ENCODE data around the gene CAPN1. TPM values are rescaled to one million over a fixed set of nuclear protein-coding genes. Genes with fewer than 3 reads are reported as not detected.

The CAPN1 gene
- total RNA-seq, 1 donor from 2014 or later = 217 TPM

GRCh38 chr11:65167656-65168055, 14.1 kb upstream of the CAPN1 start:
- FAIRE-seq = no peak

GRCh38 chr11:65169164-65169641, 12.5 kb upstream of the CAPN1 start:
- DNase-seq (ENCODE audit: low read depth) = peak; percentile 22
- no peaks in the 10 kb centered on the region for H3K9me3 Mint-ChIP-seq (ENCODE audit: unreplicated experiment)
- H3K27ac Mint-ChIP-seq (ENCODE audit: unreplicated experiment) = peak overlapping the region; percentile 65
- no peak overlapping the region for H3K4me3 Mint-ChIP-seq (ENCODE audit: unreplicated experiment)
- no peaks in the 10 kb centered on the region for H3K4me1 Mint-ChIP-seq (ENCODE audit: low read depth, unreplicated experiment)
- FAIRE-seq = no peak
- Histone ChIP-seq H3K27me3 (ENCODE audit: insufficient read depth, low read length) (no peaks in the 10 kb centered on the region), H3K4me2 (ENCODE audit: low read length) (peak overlapping the region; percentile 17), H2AFZ (ENCODE audit: low read depth, low read length) (peak overlapping the region; percentile 81), H3K4me1 (ENCODE audit: insufficient read depth, low read length) (no peaks in the 10 kb centered on the region), H3K27ac (ENCODE audit: low read depth, low read length) (peak overlapping the region; percentile 50), H3K79me2 (ENCODE audit: insufficient read depth, low read length) (no peaks in the 10 kb centered on the region), H3K9me3 (ENCODE audit: insufficient read depth, low read depth, low read length) (no peaks in the 10 kb centered on the region), H3K9ac (ENCODE audit: low read length) (peak overlapping the region; percentile 44), H3K36me3 (ENCODE audit: insufficient read depth, low read length) (no peaks in the 10 kb centered on the region), H3K4me3 (ENCODE audit: insufficient read depth, low read depth, low read length) (no peak overlapping the region), H4K20me1 (ENCODE audit: insufficient read depth, low read length) (no peaks in the 10 kb centered on the region)
- H3K27me3 Mint-ChIP-seq (ENCODE audit: low read depth, unreplicated experiment) = no peaks in the 10 kb centered on the region
- no peaks in the 10 kb centered on the region for H3K36me3 Mint-ChIP-seq (ENCODE audit: low read depth, unreplicated experiment)
- TF ChIP-seq EZH2 (IDR thresholded peaks at IDR 0.05; ENCODE audit: insufficient read depth, low read length) = no peak
- no peak for TF ChIP-seq CTCF (IDR thresholded peaks at IDR 0.05; ENCODE audit: insufficient read depth, low read depth, low read length)

More at GRCh38 chr11:65167656-65168055, 14.1 kb upstream of the CAPN1 start:
- H3K4me2 ChIP-seq (ENCODE audit: low read length) = no peak overlapping the region
- no peaks in the 10 kb centered on the region for H4K20me1 ChIP-seq (ENCODE audit: insufficient read depth, low read length)
- no peaks in the 10 kb centered on the region for H3K36me3 Mint-ChIP-seq (ENCODE audit: low read depth, unreplicated experiment)
- H3K27ac ChIP-seq (ENCODE audit: low read depth, low read length) = no peak overlapping the region
- no peak overlapping the region for H2AFZ ChIP-seq (ENCODE audit: low read depth, low read length)
- H3K36me3 ChIP-seq (ENCODE audit: insufficient read depth, low read length) = no peaks in the 10 kb centered on the region
- no peak overlapping the region for H3K27ac Mint-ChIP-seq (ENCODE audit: unreplicated experiment)
- H3K4me1 Mint-ChIP-seq (ENCODE audit: low read depth, unreplicated experiment) = no peaks in the 10 kb centered on the region
- H3K27me3 Mint-ChIP-seq (ENCODE audit: low read depth, unreplicated experiment) = no peaks in the 10 kb centered on the region
- no peak overlapping the region for H3K4me3 Mint-ChIP-seq (ENCODE audit: unreplicated experiment)
- no peaks in the 10 kb centered on the region for H3K4me1 ChIP-seq (ENCODE audit: insufficient read depth, low read length)
- H3K4me3 ChIP-seq (ENCODE audit: insufficient read depth, low read depth, low read length) = no peak overlapping the region
- H3K9me3 ChIP-seq (ENCODE audit: insufficient read depth, low read depth, low read length) = no peaks in the 10 kb centered on the region
- no peaks in the 10 kb centered on the region for H3K27me3 ChIP-seq (ENCODE audit: insufficient read depth, low read length)
- H3K9ac ChIP-seq (ENCODE audit: low read length) = no peak overlapping the region
- no peaks in the 10 kb centered on the region for H3K9me3 Mint-ChIP-seq (ENCODE audit: unreplicated experiment)
- H3K79me2 ChIP-seq (ENCODE audit: insufficient read depth, low read length) = no peaks in the 10 kb centered on the region
- no peak for DNase-seq (ENCODE audit: low read depth)
- TF ChIP-seq CTCF (IDR thresholded peaks at IDR 0.05; ENCODE audit: insufficient read depth, low read depth, low read length) (no peak), EZH2 (IDR thresholded peaks at IDR 0.05; ENCODE audit: insufficient read depth, low read length) (no peak)

GRCh38 chr11:65170058-65170534, 11.6 kb upstream of the CAPN1 start, which contains the start of gene SPDYC:
Gene SPDYC (plus strand): TSS chr11:65170233. CDS start chr11:65171358, 1,125 bp downstream.
- FAIRE-seq = no peak
- no peak within 1 kb of the TSS for H3K4me3 Mint-ChIP-seq (ENCODE audit: unreplicated experiment)

More at GRCh38 chr11:65170058-65170534, 11.6 kb upstream of the CAPN1 start, which contains the start of gene SPDYC:
- Histone ChIP-seq H3K36me3 (ENCODE audit: insufficient read depth, low read length) (no peaks in the 10 kb centered on the region), H3K9me3 (ENCODE audit: insufficient read depth, low read depth, low read length) (no peaks in the 10 kb centered on the region), H3K9ac (ENCODE audit: low read length) (peak within 1 kb of the TSS; percentile 44), H3K4me1 (ENCODE audit: insufficient read depth, low read length) (no peaks in the 10 kb centered on the region), H3K27ac (ENCODE audit: low read depth, low read length) (peak within 1 kb of the TSS; percentile 50), H2AFZ (ENCODE audit: low read depth, low read length) (peak within 1 kb of the TSS; percentile 81), H3K27me3 (ENCODE audit: insufficient read depth, low read length) (no peaks in the 10 kb centered on the region), H4K20me1 (ENCODE audit: insufficient read depth, low read length) (no peaks in the 10 kb centered on the region), H3K79me2 (ENCODE audit: insufficient read depth, low read length) (no peaks in the 10 kb centered on the region), H3K4me2 (ENCODE audit: low read length) (peak within 1 kb of the TSS; percentile 17), H3K4me3 (ENCODE audit: insufficient read depth, low read depth, low read length) (no peak within 1 kb of the TSS)
- peak within 1 kb of the TSS; percentile 65 for H3K27ac Mint-ChIP-seq (ENCODE audit: unreplicated experiment)
- H3K36me3 Mint-ChIP-seq (ENCODE audit: low read depth, unreplicated experiment) = no peaks in the 10 kb centered on the region
- no peaks in the 10 kb centered on the region for H3K4me1 Mint-ChIP-seq (ENCODE audit: low read depth, unreplicated experiment)
- TF ChIP-seq EZH2 (IDR thresholded peaks at IDR 0.05; ENCODE audit: insufficient read depth, low read length) (no peak), CTCF (IDR thresholded peaks at IDR 0.05; ENCODE audit: insufficient read depth, low read depth, low read length) (no peak)
- no peaks in the 10 kb centered on the region for H3K27me3 Mint-ChIP-seq (ENCODE audit: low read depth, unreplicated experiment)
- no peaks in the 10 kb centered on the region for H3K9me3 Mint-ChIP-seq (ENCODE audit: unreplicated experiment)
- no peak for DNase-seq (ENCODE audit: low read depth)
